SK-N-SH (cell line): ENCODE results near the gene FOXP1. TPM values are rescaled to one million over a fixed set of nuclear protein-coding genes. Genes with fewer than 3 reads are reported as not detected.
A peak's percentile ranks its signal among the peaks of the same experiment; 100 is the strongest.

Experiments
- CTCF ChIA-PET: fragments of 300-600, 350-600 bp; formaldehyde crosslinking; extraction: SDS; loops from one replicate; lab custom pipeline; 2021; lab: Yijun Ruan, JAX
- POLR2A ChIA-PET: fragments of 350-600 bp; sonication (Branson Sonifier 250); formaldehyde crosslinking; extraction: SDS; loops from one replicate; lab custom pipeline; 2020; ENCODE audit warnings: antibody characterized with exemption, inconsistent platforms; lab: Yijun Ruan, JAX
- DNase-seq: peaks from one replicate; pipeline ENCODE4 v3.0.0; 2012
- H2AFZ ChIP-seq: fragments of 200-600 bp; sonication (generic); 2 replicates; pipeline ENCODE4 v1.8.1; 2016; ENCODE audit warnings: antibody characterized with exemption, mild to moderate bottlenecking, low read depth
- H3F3A ChIP-seq: fragments of 200-600 bp; sonication (generic); replicated peaks from 2 replicates; pipeline ENCODE3; 2016; ENCODE audit warnings: antibody characterized with exemption, mild to moderate bottlenecking; ENCODE audit not compliant: insufficient read depth
- H3K27ac ChIP-seq, 2 experiments: fragments of 200-500 bp in 1 of 2; fragments of 200-600 bp in 1 of 2; sonication (Bioruptor generic) in 1 of 2; sonication (generic), shearing (Covaris generic) in 1 of 2; 2 replicates each; pipeline versions ENCODE4 v1.5.1 to v1.6.1; 2014 to 2016; ENCODE audit warnings: low read depth in 2 of 2, inconsistent platforms in 1 of 2, low read length in 1 of 2, mild to moderate bottlenecking in 1 of 2, mixed read lengths in 1 of 2
- H3K27me3 ChIP-seq: fragments of 200-600 bp; sonication (generic), shearing (Covaris generic); 2 replicates; pipeline ENCODE4 v1.6.1; 2016; ENCODE audit warnings: mixed run types; ENCODE audit not compliant: insufficient read depth
- H3K36me3 ChIP-seq, 2 experiments: fragments of 200-500 bp in 1 of 2; fragments of 200-600 bp in 1 of 2; sonication (Bioruptor generic) in 1 of 2; sonication (generic) in 1 of 2; replicated peaks in 1 of 2; 2 replicates each; pipeline versions ENCODE3 to v1.5.1; 2014 to 2016; ENCODE audit warnings: low read length in 1 of 2, mild to moderate bottlenecking in 1 of 2; ENCODE audit not compliant: insufficient read depth in 2 of 2, control insufficient read depth in 1 of 2
- H3K4me1 ChIP-seq, 2 experiments: fragments of 200-500 bp in 1 of 2; fragments of 200-600 bp in 1 of 2; sonication (Bioruptor generic) in 1 of 2; sonication (generic), shearing (Covaris generic) in 1 of 2; 2 replicates each; pipeline versions ENCODE4 v1.5.1 to v1.6.1; 2014 to 2016; ENCODE audit warnings: low read depth in 1 of 2, low read length in 1 of 2, mixed run types in 1 of 2; ENCODE audit not compliant: insufficient read depth in 2 of 2, control insufficient read depth in 1 of 2
- H3K4me2 ChIP-seq: fragments of 200-600 bp; sonication (generic), shearing (Covaris generic); 2 replicates; pipeline ENCODE4 v1.6.1; 2017; ENCODE audit warnings: mixed run types
- H3K4me3 ChIP-seq, 2 experiments: fragments of 200-500 bp in 1 of 2; fragments of 200-600 bp in 1 of 2; sonication (Bioruptor generic) in 1 of 2; sonication (generic), shearing (Covaris generic) in 1 of 2; 2 replicates each; pipeline versions ENCODE4 v1.5.1 to v1.8.1; 2014 to 2016; ENCODE audit warnings: low read depth in 2 of 2, inconsistent platforms in 1 of 2, low read length in 1 of 2, mild to moderate bottlenecking in 1 of 2, mixed read lengths in 1 of 2, moderate library complexity in 1 of 2
- H3K79me2 ChIP-seq: fragments of 200-600 bp; sonication (generic); 2 replicates; pipeline ENCODE4 v1.8.1; 2017; ENCODE audit warnings: mild to moderate bottlenecking; ENCODE audit not compliant: insufficient read depth
- H3K9ac ChIP-seq: fragments of 200-600 bp; sonication (generic); 2 replicates; pipeline ENCODE4 v1.6.1; 2017; ENCODE audit warnings: mixed run types
- H3K9me2 ChIP-seq: fragments of 200-600 bp; sonication (generic); 2 replicates; pipeline ENCODE4 v1.6.1; 2017; ENCODE audit warnings: mixed run types
- H3K9me3 ChIP-seq: fragments of 200-600 bp; sonication (generic); 2 replicates; pipeline ENCODE4 v1.6.1; 2017; ENCODE audit warnings: mixed run types, mild to moderate bottlenecking, moderate library complexity
- H4K20me1 ChIP-seq: fragments of 200-600 bp; sonication (generic); 2 replicates; pipeline ENCODE4 v1.6.1; 2017; ENCODE audit warnings: mild to moderate bottlenecking, mixed run types; ENCODE audit not compliant: insufficient read depth
- CHD2 ChIP-seq: fragments of 150-350 bp; IDR thresholded peaks from 2 replicates; pipeline ENCODE4 v1.6.1; 2018; ENCODE audit warnings: low read length; ENCODE audit not compliant: partially characterized antibody
- CTCF ChIP-seq: fragments of 200-600 bp; sonication (generic); IDR thresholded peaks from 2 replicates; pipeline ENCODE4 v1.6.1; 2017; ENCODE audit warnings: antibody characterized with exemption, mild to moderate bottlenecking, moderate library complexity
- ELF1 ChIP-seq: IDR thresholded peaks from 2 replicates; pipeline ENCODE4 v1.4.0; 2012
- EP300 ChIP-seq, 2 experiments: IDR thresholded peaks; 2 replicates each; pipeline versions ENCODE4 v1.4.0 to v1.6.1; 2012; ENCODE audit warnings: borderline replicate concordance in 1 of 2, low read depth in 1 of 2, low read length in 1 of 2
- FOSL2 ChIP-seq: IDR thresholded peaks from 2 replicates; pipeline ENCODE4 v1.4.0; 2012; ENCODE audit warnings: low read depth, mild to moderate bottlenecking, moderate library complexity, borderline replicate concordance
- JUND ChIP-seq: IDR thresholded peaks from 2 replicates; pipeline ENCODE4 v1.4.0; 2012
- PBX3 ChIP-seq: IDR thresholded peaks from 2 replicates; pipeline ENCODE4; 2012
- RAD21 ChIP-seq: IDR thresholded peaks from 2 replicates; pipeline ENCODE4 v1.6.1; 2012; ENCODE audit warnings: mild to moderate bottlenecking, low read length
- SIN3A ChIP-seq: IDR thresholded peaks from 2 replicates; pipeline ENCODE4 v1.6.1; 2012; ENCODE audit warnings: low read depth, mild to moderate bottlenecking, low read length, moderate library complexity, borderline replicate concordance
- TCF12 ChIP-seq: IDR thresholded peaks from 2 replicates; pipeline ENCODE4 v1.4.0; 2012
- WGBS: methylation state at CpG from one replicate; pipeline ENCODE4 v1.1.6; 2017; ENCODE audit warnings: low lambda C conversion rate; 5-methylcytosine and 5-hydroxymethylcytosine counted together
- polyA plus RNA-seq, 3 experiments: library from polyadenylated mRNA; depleted of rRNA; stranded (reverse); fragments of >200 nt; gene quantifications; 2 replicates each; pipeline ENCODE4 v1.2.3, GENCODE V29; 2012

Gene FOXP1
- polyA plus RNA-seq, 1 of the 3 experiments (the other 2 are of a cell fraction), result 8.8 TPM

- H3K9ac ChIP-seq, result peak overlapping the region; percentile 36; the same call in 1 of the 2 replicates
- peak overlapping the region; percentile 17 for H3K4me2 ChIP-seq
- peaks cover 94% of the 10 kb centered on the region for H3K79me2 ChIP-seq
- H2AFZ ChIP-seq, result no peak overlapping the region
- no peaks in the 10 kb centered on the region for H3K27me3 ChIP-seq
- ChIA-PET CTCF (interaction anchor here (0.8 to 1.9 kb wide), 3 partner anchors 9 to 490 kb away, joined by 3 to 5 read pairs (median 3); no protein-coding TSS in a partner anchor), POLR2A (no interaction called here)
- DNase-seq, result no peak
- no peaks in the 10 kb centered on the region for H3K9me2 ChIP-seq
- peak overlapping the region; percentile 23 to 91 for H3K27ac ChIP-seq
- TF ChIP-seq PBX3 (no peak), EP300 (IDR thresholded peaks at IDR 0.05; ENCODE audit: borderline replicate concordance in 1 of 2, low read depth in 1 of 2, low read length in 1 of 2) (no peak), FOSL2 (no peak), CHD2 (no peak), CTCF (no peak), ELF1 (no peak)
- H4K20me1 ChIP-seq, result no peaks in the 10 kb centered on the region
- peaks cover 8 to 25% of the 10 kb centered on the region in 2 experiments for H3K4me1 ChIP-seq
- no peak overlapping the region for H3K4me3 ChIP-seq
- H3F3A ChIP-seq, result peaks cover 24% of the 10 kb centered on the region
- no peaks in the 10 kb centered on the region for H3K9me3 ChIP-seq
- WGBS, result 79% methylated on average over 1 of the region's 1 CpG
- peaks cover 8 to 9% of the 10 kb centered on the region in 2 experiments for H3K36me3 ChIP-seq
These were observed 86.1 kb downstream of the FOXP1 start for GRCh38 chr3:71497367-71497897.

- Histone ChIP-seq H3K9me3 (no peaks in the 10 kb centered on the region), H3K27me3 (no peaks in the 10 kb centered on the region), H3K36me3 (peaks cover 11 to 24% of the 10 kb centered on the region in 2 experiments), H2AFZ (no peak overlapping the region), H3K79me2 (peaks cover 92% of the 10 kb centered on the region), H3K4me1 (peaks cover 8 to 25% of the 10 kb centered on the region in 2 experiments), H3K9me2 (no peaks in the 10 kb centered on the region), H3K27ac (peak overlapping the region; percentile 6 to 91; a peak in 3 of 4 replicates), H3K4me2 (peak overlapping the region; percentile 58), H3F3A (peaks cover 24% of the 10 kb centered on the region), H4K20me1 (no peaks in the 10 kb centered on the region), H3K9ac (peak overlapping the region; percentile 56; the same call in 1 of the 2 replicates), H3K4me3 (peak overlapping the region in 1 of 2 experiments; percentile 20; a peak in 1 of 4 replicates)
- CTCF ChIA-PET, result interaction anchor here (1.9 kb wide), 1 partner anchor 90 kb away, joined by 5 read pairs; no protein-coding TSS in a partner anchor
- TF ChIP-seq TCF12 (peak; percentile 20; the same call in 1 of the 2 replicates), RAD21 (no peak), JUND (peak; percentile 40; the same call in 1 of the 2 replicates), FOSL2 (peak; percentile 50; the same call in 1 of the 2 replicates), SIN3A (no peak)
- WGBS, result 51% methylated on average over 5 of the region's 5 CpGs
- DNase-seq, result no peak
- POLR2A ChIA-PET, result no interaction called here
These were observed 87.6 kb downstream of the FOXP1 start for GRCh38 chr3:71495708-71496472.
